HCT116 (cell line): ENCODE measurements around the gene SORL1. TPM values are rescaled to one million over a fixed set of nuclear protein-coding genes. Genes with fewer than 3 reads are reported as not detected.

Source experiments
- ATAC-seq: fragments of 200-7000 bp; cut with Tn5 transposase; 2 replicates; pipeline ENCODE4 v1.9.1; 2020; ENCODE audit warnings: mild to moderate bottlenecking, moderate library complexity
- BruUV-seq: library from RNA; stranded (reverse); fragments of 400-500 nt; replicated peaks from 2 replicates; lab custom pipeline; 2021; lab: Mats Ljungman, UMichigan
- CTCF ChIA-PET: fragments of 300-600 bp; sonication (Branson Sonifier 250); formaldehyde crosslinking; loops from one replicate; lab custom pipeline; 2021; ENCODE audit warnings: antibody characterized with exemption; lab: Charles Lee
- POLR2A ChIA-PET: fragments of 300-600, 350-600 bp; sonication (Branson Sonifier 250); formaldehyde crosslinking; loops from one replicate; lab custom pipeline; 2021; ENCODE audit warnings: antibody characterized with exemption; lab: Charles Lee
- RAD21 ChIA-PET, 2 experiments: fragments of 300-600 bp; sonication (Branson Sonifier 250); formaldehyde crosslinking; loops; one replicate each; lab custom pipeline; 2023; ENCODE audit warnings: low total read pairs in 2 of 2; ENCODE audit not compliant: uncharacterized antibody in 2 of 2, unreplicated experiment in 2 of 2, low non-redundant PET in 1 of 2; lab: Charles Lee
- DNase-seq: peaks from one replicate; pipeline ENCODE4 v3.0.0-alpha.2; 2010; ENCODE audit warnings: low read depth, low spot score
- H2AFZ ChIP-seq: fragments of 200-600 bp; shearing (Covaris generic), sonication (generic); 2 replicates; pipeline ENCODE4 v1.6.1; 2017; ENCODE audit warnings: low read depth, mixed run types, mixed read lengths, antibody characterized with exemption, low read length; ENCODE audit not compliant: poor library complexity, severe bottlenecking
- H3K27ac ChIP-seq: 2 replicates; pipeline ENCODE4 v1.5.1; 2012; ENCODE audit warnings: low read depth, low read length
- H3K27me3 ChIP-seq: fragments of 200-600 bp; sonication (generic); 2 replicates; pipeline ENCODE4 v1.6.1; 2016; ENCODE audit warnings: mixed run types, low read length, mixed read lengths; ENCODE audit not compliant: insufficient read depth
- H3K36me3 ChIP-seq, 2 experiments: fragments of 200-500 bp in 1 of 2; fragments of 200-600 bp in 1 of 2; sonication (Bioruptor generic) in 1 of 2; sonication (generic) in 1 of 2; 2 replicates each; pipeline versions ENCODE4 v1.5.1 to v1.6.1; 2014 to 2016; ENCODE audit warnings: low read length in 2 of 2, inconsistent platforms in 1 of 2, mixed read lengths in 1 of 2, mixed run types in 1 of 2; ENCODE audit not compliant: insufficient read depth in 2 of 2, control insufficient read depth in 1 of 2
- H3K4me1 ChIP-seq, 2 experiments: fragments of 200-600 bp in 1 of 2; sonication (generic) in 1 of 2; 2 replicates each; pipeline versions ENCODE4 v1.5.1 to v1.6.1; 2012 to 2017; ENCODE audit warnings: low read length in 2 of 2, inconsistent platforms in 1 of 2, mild to moderate bottlenecking in 1 of 2, mixed read lengths in 1 of 2, mixed run types in 1 of 2, moderate library complexity in 1 of 2; ENCODE audit not compliant: insufficient read depth in 2 of 2, control insufficient read depth in 1 of 2
- H3K4me2 ChIP-seq: fragments of 200-600 bp; sonication (generic); 2 replicates; pipeline ENCODE4 v1.6.1; 2017; ENCODE audit warnings: mixed run types, low read length, mixed read lengths
- H3K4me3 ChIP-seq, 2 experiments: fragments of 200-600 bp in 1 of 2; sonication (generic) in 1 of 2; replicated peaks in 1 of 2; 2 replicates each; pipeline ENCODE4 v1.5.1; 2011 to 2016; ENCODE audit warnings: low read length in 2 of 2, control low read depth in 1 of 2, low read depth in 1 of 2, mild to moderate bottlenecking in 1 of 2, mixed read lengths in 1 of 2, mixed run types in 1 of 2
- H3K79me2 ChIP-seq: fragments of 200-600 bp; sonication (generic); 2 replicates; pipeline ENCODE4 v1.6.1; 2017; ENCODE audit warnings: mild to moderate bottlenecking, mixed run types, low read length, moderate library complexity, mixed read lengths; ENCODE audit not compliant: insufficient read depth
- H3K9ac ChIP-seq: fragments of 200-600 bp; sonication (generic); 2 replicates; pipeline ENCODE4 v1.6.1; 2016; ENCODE audit warnings: low read length, mixed read lengths
- H3K9me2 ChIP-seq: fragments of 200-600 bp; sonication (generic), shearing (Covaris generic); 2 replicates; pipeline ENCODE4 v1.6.1; 2017; ENCODE audit warnings: mixed run types, mild to moderate bottlenecking, moderate library complexity; ENCODE audit not compliant: insufficient read depth
- H3K9me3 ChIP-seq, 2 experiments: fragments of 200-500 bp in 1 of 2; fragments of 200-600 bp in 1 of 2; sonication (Bioruptor generic) in 1 of 2; sonication (generic) in 1 of 2; 2 replicates each; pipeline ENCODE4 v1.6.1; 2014 to 2017; ENCODE audit warnings: low read length in 2 of 2, mixed read lengths in 2 of 2, inconsistent platforms in 1 of 2, low read depth in 1 of 2, mild to moderate bottlenecking in 1 of 2, mixed run types in 1 of 2, moderate library complexity in 1 of 2; ENCODE audit not compliant: control insufficient read depth in 1 of 2, insufficient read depth in 1 of 2
- H4K20me1 ChIP-seq: fragments of 200-600 bp; sonication (generic), shearing (Covaris generic); 2 replicates; pipeline ENCODE4 v1.6.1; 2017; ENCODE audit warnings: mixed run types, mild to moderate bottlenecking, moderate library complexity; ENCODE audit not compliant: insufficient read depth
- ATF3 ChIP-seq: IDR thresholded peaks from 2 replicates; pipeline ENCODE4 v1.6.1; 2012
- CEBPB ChIP-seq: IDR thresholded peaks from 2 replicates; pipeline ENCODE4 v1.6.1; 2012; ENCODE audit warnings: low read depth
- CTCF ChIP-seq, 3 experiments: fragments of 200-600 bp in 1 of 3; sonication (generic) in 1 of 3; IDR thresholded peaks in 2 of 3; conservative IDR thresholded peaks in 1 of 3; 2 replicates each; pipeline ENCODE4 v1.5.1; 2012 to 2017; ENCODE audit warnings: low read depth in 2 of 3, low read length in 2 of 3, antibody characterized with exemption in 1 of 3, borderline replicate concordance in 1 of 3, control low read depth in 1 of 3, mild to moderate bottlenecking in 1 of 3, mixed read lengths in 1 of 3, mixed run types in 1 of 3, moderate library complexity in 1 of 3; ENCODE audit not compliant: insufficient read depth in 1 of 3
- EGR1 ChIP-seq: IDR thresholded peaks from 2 replicates; pipeline ENCODE4 v1.6.1; 2012; ENCODE audit warnings: low read depth
- ELF1 ChIP-seq: IDR thresholded peaks from 2 replicates; pipeline ENCODE4 v1.6.1; 2012; ENCODE audit warnings: low read depth, borderline replicate concordance
- EZH2 ChIP-seq: fragments of 200-600 bp; sonication (generic); IDR thresholded peaks from 2 replicates; pipeline ENCODE4 v1.6.1; 2017; ENCODE audit warnings: antibody characterized with exemption, mixed run types
- EZH2phosphoT487 ChIP-seq: fragments of 200-600 bp; IDR thresholded peaks from 2 replicates; pipeline ENCODE4 v1.6.1; 2018; ENCODE audit warnings: antibody characterized with exemption, borderline replicate concordance
- FOSL1 ChIP-seq: IDR thresholded peaks from 2 replicates; pipeline ENCODE4 v1.6.1; 2012; ENCODE audit warnings: low read depth
- JUND ChIP-seq: IDR thresholded peaks from 2 replicates; pipeline ENCODE4 v1.6.1; 2012
- POLR2A ChIP-seq: IDR thresholded peaks from 2 replicates; pipeline ENCODE4 v1.7.0; 2011; ENCODE audit warnings: borderline replicate concordance; ENCODE audit not compliant: insufficient read depth, insufficient read length; ENCODE audit errors: extremely low read depth
- SIN3A ChIP-seq: IDR thresholded peaks from 2 replicates; pipeline ENCODE4 v1.6.1; 2012; ENCODE audit warnings: low read depth
- SP1 ChIP-seq: IDR thresholded peaks from 2 replicates; pipeline ENCODE4 v1.6.1; 2012; ENCODE audit warnings: low read depth
- SRF ChIP-seq: IDR thresholded peaks from 2 replicates; pipeline ENCODE4 v1.6.1; 2012; ENCODE audit warnings: low read depth
- TCF7L2 ChIP-seq: IDR thresholded peaks from 2 replicates; pipeline ENCODE4 v1.7.0; 2011; ENCODE audit warnings: borderline replicate concordance, inconsistent platforms; ENCODE audit not compliant: insufficient read depth, insufficient read length; ENCODE audit errors: extremely low read depth
- YY1 ChIP-seq: IDR thresholded peaks from 2 replicates; pipeline ENCODE4 v1.6.1; 2011; ENCODE audit warnings: low read length, low read depth, moderate library complexity, mild to moderate bottlenecking; ENCODE audit not compliant: insufficient replicate concordance; ENCODE audit errors: extremely low read depth
- ZBTB33 ChIP-seq: IDR thresholded peaks from 2 replicates; pipeline ENCODE4 v1.6.1; 2011; ENCODE audit warnings: mild to moderate bottlenecking, low read length, moderate library complexity; ENCODE audit not compliant: insufficient replicate concordance; ENCODE audit errors: extremely low read depth
- ZFX ChIP-seq: fragments of 450-650 bp; IDR thresholded peaks from 2 replicates; pipeline ENCODE4 v1.6.1; 2017
- ZNF274 ChIP-seq: fragments of 200-500 bp; sonication (Bioruptor generic); IDR thresholded peaks from 2 replicates; pipeline ENCODE4 v1.6.1; 2014; ENCODE audit warnings: mild to moderate bottlenecking, low read depth, low read length, inconsistent platforms
- intact Hi-C: fragments of 100-400 bp; cut with micrococcal nuclease; formaldehyde crosslinking; loops from 2 replicates; pipeline ENCODE4 v1.10.0; 2022
- total RNA-seq: library from RNA; stranded (reverse); gene quantifications from one replicate; pipeline ENCODE4 v1.2.1, GENCODE V29; 2021; ENCODE audit not compliant: unreplicated experiment
- TF ChIP-seq, protein P1 (sequence below): IDR thresholded peaks from 2 replicates; pipeline ENCODE4 v1.6.1; 2012

The SORL1 gene
- total RNA-seq, 1 experiment from 2014 or later: 17.4 TPM

GRCh38 chr11:121535129-121535796, 83.1 kb downstream of the SORL1 start:
- no TSS peak for BruUV-seq
- no peak for TF ChIP-seq SP1
- no peak for TF ChIP-seq EZH2phosphoT487
- TF ChIP-seq EGR1: no peak
- no peak for TF ChIP-seq EZH2
- no peak for TF ChIP-seq SRF
- no peak for TF ChIP-seq CTCF (IDR thresholded peaks at IDR 0.05 in 2 of 3, conservative IDR thresholded peaks at IDR 0.05 in 1 of 3; ENCODE audit: borderline replicate concordance in 1 of 3, insufficient read depth in 1 of 3, low read depth in 2 of 3, low read length in 2 of 3)
- TF ChIP-seq, protein P1, sequence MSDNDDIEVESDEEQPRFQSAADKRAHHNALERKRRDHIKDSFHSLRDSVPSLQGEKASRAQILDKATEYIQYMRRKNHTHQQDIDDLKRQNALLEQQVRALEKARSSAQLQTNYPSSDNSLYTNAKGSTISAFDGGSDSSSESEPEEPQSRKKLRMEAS: no peak
- TF ChIP-seq JUND: no peak
- no peak for TF ChIP-seq SIN3A
- no peak for TF ChIP-seq CEBPB
- no peak for TF ChIP-seq TCF7L2
- TF ChIP-seq ZNF274: no peak
- TF ChIP-seq FOSL1: no peak
- TF ChIP-seq ZBTB33: no peak
- TF ChIP-seq ELF1: no peak
- no peak for TF ChIP-seq POLR2A
- TF ChIP-seq ZFX: no peak
- no peak for TF ChIP-seq ATF3
- no peak for TF ChIP-seq YY1
- no peak for DNase-seq
- H3K4me3 ChIP-seq: no peak overlapping the region
- no peak overlapping the region for H2AFZ ChIP-seq
- no peak overlapping the region for H3K4me2 ChIP-seq
- H3K79me2 ChIP-seq: no peaks in the 10 kb centered on the region
- no peaks in the 10 kb centered on the region for H3K36me3 ChIP-seq
- H3K4me1 ChIP-seq: no peaks in the 10 kb centered on the region
- RAD21 ChIA-PET: no interaction called here
- no peaks in the 10 kb centered on the region for H3K9me2 ChIP-seq
- H4K20me1 ChIP-seq: no peaks in the 10 kb centered on the region
- CTCF ChIA-PET: no interaction called here
- intact Hi-C loops: no loop called here
- no peak overlapping the region for H3K27ac ChIP-seq
- H3K9ac ChIP-seq: no peak overlapping the region
- H3K9me3 ChIP-seq: no peaks in the 10 kb centered on the region
- no peak for ATAC-seq
- POLR2A ChIA-PET: no interaction called here
- H3K27me3 ChIP-seq: no peaks in the 10 kb centered on the region
